HepG2 (cell line): ENCODE measurements around the gene SNRPD3. TPM values are rescaled to one million over a fixed set of nuclear protein-coding genes. Genes with fewer than 3 reads are reported as not detected.
A peak's percentile ranks its signal among the peaks of the same experiment; 100 is the strongest.

Experiments used
- AHDC1 ChIP-seq: sonication (generic); formaldehyde crosslinking; IDR thresholded peaks from 2 replicates; pipeline ENCODE4 v1.5.1; 2020; ENCODE audit warnings: mild to moderate bottlenecking, missing genetic modification reagents, borderline replicate concordance
- FOXA1 ChIP-seq, 2 experiments: fragments of 450-650 bp in 1 of 2; sonication (generic) in 1 of 2; formaldehyde crosslinking in 1 of 2; IDR thresholded peaks; 2 replicates each; pipeline versions ENCODE4 v1.4.0 to v1.6.1; 2016 to 2020; ENCODE audit warnings: missing genetic modification reagents in 1 of 2
- GATAD1 ChIP-seq: IDR thresholded peaks from 2 replicates; pipeline ENCODE4 v1.6.1; 2016; ENCODE audit warnings: missing genetic modification reagents, missing compliant biosample characterization
- HNRNPH1 ChIP-seq: fragments of 200-400 bp; formaldehyde crosslinking; optimal IDR thresholded peaks from 2 replicates; pipeline ENCODE3; 2017; ENCODE audit warnings: mild to moderate bottlenecking, low read depth, low read length
- KMT2A ChIP-seq: sonication (generic); formaldehyde crosslinking; IDR thresholded peaks from 2 replicates; pipeline ENCODE4 v1.4.0; 2020; ENCODE audit warnings: missing genetic modification reagents
- MTERF4 ChIP-seq: sonication (generic); formaldehyde crosslinking; IDR thresholded peaks from 2 replicates; pipeline ENCODE4 v1.8.0; 2023; ENCODE audit warnings: mild to moderate bottlenecking, missing genetic modification reagents
- NFAT5 ChIP-seq: sonication (generic); formaldehyde crosslinking; IDR thresholded peaks from 2 replicates; pipeline ENCODE4 v1.4.0; 2020; ENCODE audit warnings: missing genetic modification reagents
- PBX2 ChIP-seq: IDR thresholded peaks from 2 replicates; pipeline ENCODE4 v1.6.1; 2016; ENCODE audit warnings: control low read depth
- SCMH1 ChIP-seq: sonication (generic); formaldehyde crosslinking; IDR thresholded peaks from 2 replicates; pipeline ENCODE4 v1.9.0; 2021; ENCODE audit warnings: missing genetic modification reagents, mild to moderate bottlenecking, borderline replicate concordance
- TSC22D2 ChIP-seq: sonication (generic); formaldehyde crosslinking; IDR thresholded peaks from 2 replicates; pipeline ENCODE4 v1.5.1; 2020; ENCODE audit warnings: missing genetic modification reagents, mild to moderate bottlenecking, borderline replicate concordance
- ZNF362 ChIP-seq: sonication (generic); formaldehyde crosslinking; IDR thresholded peaks from 2 replicates; pipeline ENCODE4 v1.4.0; 2020; ENCODE audit warnings: missing genetic modification reagents, mild to moderate bottlenecking, borderline replicate concordance
- ZNF746 ChIP-seq: sonication (generic); formaldehyde crosslinking; IDR thresholded peaks from 2 replicates; pipeline ENCODE4 v1.8.0; 2022; ENCODE audit warnings: mild to moderate bottlenecking, missing genetic modification reagents
- ZSCAN29 ChIP-seq: sonication (generic); formaldehyde crosslinking; conservative IDR thresholded peaks from 2 replicates; pipeline ENCODE4 v1.4.0; 2020; ENCODE audit warnings: mild to moderate bottlenecking, missing genetic modification reagents
- polyA plus RNA-seq, 8 experiments: library from polyadenylated mRNA; depleted of rRNA in 3 of 8; stranded (reverse) in 7 of 8; unstranded in 1 of 8; fragments of >200 nt; fragmentation: Illumina TruSeq in 4 of 8; extraction: Trizol in 4 of 8; gene quantifications; 2 replicates each; pipeline versions ENCODE4 v1.2.1 to v1.2.3, GENCODE V29; 2011 to 2016; ENCODE audit warnings: low read depth in 4 of 8, missing spikeins in 1 of 8, mixed read lengths in 1 of 8; ENCODE audit not compliant: insufficient read depth in 1 of 8
- total RNA-seq, 5 experiments: library from RNA; depleted of rRNA; stranded (reverse); fragments of >200 nt; fragmentation: Illumina TruSeq; extraction: Trizol; gene quantifications; 2 replicates each; pipeline ENCODE4 v1.2.3, GENCODE V29; 2016; ENCODE audit warnings: low read depth in 1 of 5

The SNRPD3 gene
- total and polyA plus RNA-seq, 2 of the 13 experiments (the other 11 are each of a cell fraction or from before 2014, with no cell fraction given): 110 to 209 TPM

GRCh38 chr22:24514241-24515026, 41.4 kb upstream of the SNRPD3 start (continued):
- TF ChIP-seq AHDC1 (CRISPR knock-in tag) (peak; percentile 75; the same call in 1 of the 2 replicates), KMT2A (CRISPR knock-in tag) (0 out of 2 replicates have a peak, but pooled peaks have one; percentile 26), MTERF4 (CRISPR knock-in tag) (peak; percentile 98), SCMH1 (no peak), ZSCAN29 (CRISPR knock-in tag) (peak; percentile 84; the same call in 1 of the 2 replicates), GATAD1 (peak; percentile 79), TSC22D2 (CRISPR knock-in tag) (peak; percentile 91; the same call in 1 of the 2 replicates), NFAT5 (CRISPR knock-in tag) (peak; percentile 96), HNRNPH1 (no peak), FOXA1 (IDR thresholded peaks at IDR 0.05) (no peak), FOXA1 (CRISPR knock-in tag; IDR thresholded peaks at IDR 0.05) (peak; percentile 97), PBX2 (CRISPR knock-in tag) (no peak), ZNF362 (CRISPR knock-in tag) (peak; percentile 75; the same call in 1 of the 2 replicates), ZNF746 (CRISPR knock-in tag) (peak; percentile 97)
